Trophoblast cell (in vitro differentiated cells and primary cell): Measurements from ENCODE around the gene GRIN1.

Experiments used
- DNase-seq, 2 donors: peaks; one replicate each; pipeline ENCODE4 v3.0.0-alpha.2; 2016
- H2AFZ ChIP-seq: 2 replicates; pipeline ENCODE4 v1.6.1; 2013; ENCODE audit warnings: low read length, moderate library complexity, mild to moderate bottlenecking; ENCODE audit not compliant: insufficient read depth, poor library complexity
- H2AK5ac ChIP-seq: 2 replicates; pipeline ENCODE4 v1.6.1; 2013; ENCODE audit warnings: mild to moderate bottlenecking, low read length
- H2BK120ac ChIP-seq: 2 replicates; pipeline ENCODE4 v1.6.1; 2013; ENCODE audit warnings: low read length, mild to moderate bottlenecking, moderate library complexity; ENCODE audit not compliant: insufficient read depth, poor library complexity
- H2BK12ac ChIP-seq: 2 replicates; pipeline ENCODE4 v1.6.1; 2013; ENCODE audit warnings: mild to moderate bottlenecking, low read length, moderate library complexity
- H2BK5ac ChIP-seq: 2 replicates; pipeline ENCODE4 v1.6.1; 2013; ENCODE audit warnings: low read length, low read depth, moderate library complexity, mild to moderate bottlenecking; ENCODE audit not compliant: poor library complexity
- H3K14ac ChIP-seq: 2 replicates; pipeline ENCODE4 v1.6.1; 2013; ENCODE audit warnings: mild to moderate bottlenecking, low read length
- H3K18ac ChIP-seq: 2 replicates; pipeline ENCODE4 v1.6.1; 2013; ENCODE audit warnings: mild to moderate bottlenecking, low read length
- H3K23ac ChIP-seq: 2 replicates; pipeline ENCODE4 v1.6.1; 2013; ENCODE audit warnings: low read length
- H3K27ac ChIP-seq: 2 replicates; pipeline ENCODE4 v1.5.1; 2013; ENCODE audit warnings: low read depth, mild to moderate bottlenecking, inconsistent platforms, low read length, moderate library complexity
- H3K27me3 ChIP-seq: 2 replicates; pipeline ENCODE4 v1.6.1; 2013; ENCODE audit warnings: inconsistent platforms, mild to moderate bottlenecking, low read length, moderate library complexity; ENCODE audit not compliant: insufficient read depth
- H3K36me3 ChIP-seq, 2 experiments: 1 replicate in 1 of 2; 2 replicates in 1 of 2; pipeline ENCODE4 v1.6.1; 2013; ENCODE audit warnings: low read length in 2 of 2, mild to moderate bottlenecking in 2 of 2, moderate library complexity in 1 of 2; ENCODE audit not compliant: insufficient read depth in 2 of 2, control insufficient read depth in 1 of 2
- H3K4ac ChIP-seq: 2 replicates; pipeline ENCODE4 v1.6.1; 2013; ENCODE audit warnings: low read depth, mild to moderate bottlenecking, low read length, moderate library complexity
- H3K4me1 ChIP-seq, 2 experiments: 1 replicate in 1 of 2; 2 replicates in 1 of 2; pipeline ENCODE4 v1.6.1; 2013; ENCODE audit warnings: low read length in 2 of 2, mild to moderate bottlenecking in 2 of 2, moderate library complexity in 1 of 2; ENCODE audit not compliant: insufficient read depth in 2 of 2, control insufficient read depth in 1 of 2
- H3K4me2 ChIP-seq: 2 replicates; pipeline ENCODE4 v1.6.1; 2013; ENCODE audit warnings: inconsistent platforms, mild to moderate bottlenecking, low read length, moderate library complexity
- H3K4me3 ChIP-seq: 2 replicates; pipeline ENCODE4 v1.5.1; 2013; ENCODE audit warnings: mild to moderate bottlenecking, low read depth, low read length, inconsistent platforms
- H3K79me1 ChIP-seq: one replicate; pipeline ENCODE4 v1.6.1; 2013; ENCODE audit warnings: low read length
- H3K79me2 ChIP-seq: 2 replicates; pipeline ENCODE4 v1.6.1; 2013; ENCODE audit warnings: low read length, mild to moderate bottlenecking; ENCODE audit not compliant: control insufficient read depth, insufficient read depth, poor library complexity
- H3K9ac ChIP-seq: 2 replicates; pipeline ENCODE4 v1.6.1; 2013; ENCODE audit warnings: mild to moderate bottlenecking, low read length
- H3K9me3 ChIP-seq: 2 replicates; pipeline ENCODE4 v1.6.1; 2013; ENCODE audit warnings: low read depth, mild to moderate bottlenecking, control low read depth, inconsistent platforms, low read length; ENCODE audit not compliant: insufficient read depth
- H4K12ac ChIP-seq: 2 replicates; pipeline ENCODE4 v1.6.1; 2013; ENCODE audit warnings: low read depth, mild to moderate bottlenecking, low read length, moderate library complexity
- H4K8ac ChIP-seq: 2 replicates; pipeline ENCODE4 v1.6.1; 2013; ENCODE audit warnings: low read depth, mild to moderate bottlenecking, low read length, moderate library complexity
- H4K91ac ChIP-seq: one replicate; pipeline ENCODE4 v1.6.1; 2013; ENCODE audit warnings: low read depth, mild to moderate bottlenecking, low read length, moderate library complexity
- WGBS: extraction: QIAGEN DNeasy Blood & Tissue Kit; methylation state at CpG from one replicate; pipeline ENCODE4 v1.1.7; 2013; ENCODE audit warnings: missing lambda C conversion rate; ENCODE audit not compliant: insufficient read length, insufficient coverage; ENCODE audit errors: extremely low coverage; 5-methylcytosine and 5-hydroxymethylcytosine counted together

The GRIN1 gene

DNA sequence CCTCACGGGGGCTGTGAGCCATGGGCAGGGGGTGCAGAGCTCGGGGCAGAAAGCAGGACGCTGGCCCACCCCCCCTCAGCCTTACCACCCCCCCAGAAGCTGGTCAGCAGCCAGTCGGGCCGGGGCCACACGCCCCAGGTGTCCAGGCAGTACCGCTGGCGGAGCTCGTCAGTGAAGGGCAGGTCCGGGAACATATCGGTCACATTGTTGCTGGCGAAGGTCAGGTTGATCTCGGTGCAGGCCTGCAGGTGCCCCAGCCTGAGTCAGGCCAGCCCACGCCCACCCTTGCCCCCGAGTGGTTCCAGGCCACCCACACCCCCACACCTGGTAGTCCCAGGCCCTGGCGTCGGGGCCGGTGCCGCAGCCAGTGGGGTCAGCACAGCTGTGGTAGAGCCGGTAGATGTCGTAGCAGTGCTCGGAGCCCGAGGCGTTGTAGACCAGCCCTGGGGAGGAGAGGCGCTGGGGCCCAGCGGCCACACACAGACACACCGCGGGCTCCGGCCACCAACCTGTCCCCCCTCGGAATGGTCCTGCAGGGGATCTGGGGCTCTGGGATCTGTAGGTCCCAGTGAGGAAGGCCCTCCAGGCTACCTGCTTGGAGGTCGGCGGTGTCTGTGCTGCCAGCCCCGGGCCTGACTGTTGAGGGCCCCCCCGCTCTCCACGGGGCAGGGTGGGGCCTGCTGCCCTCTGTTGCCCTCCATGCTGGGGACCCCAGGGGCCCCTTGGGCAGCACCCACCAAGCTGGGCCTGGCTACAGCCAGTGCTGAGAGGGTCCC, 27.0 kb upstream of the GRIN1 start:
- no CpG with 5 or more reads among the region's 35 CpGs for whole genome bisulfite sequencing
- no peak for DNase-seq
- no peaks in the 10 kb centered on the region for H3K4me1 ChIP-seq
- no peak overlapping the region for H4K12ac ChIP-seq
- no peaks in the 10 kb centered on the region for H3K9me3 ChIP-seq
- H4K91ac ChIP-seq, result no peak overlapping the region
- H3K27me3 ChIP-seq, result peaks cover 24% of the 10 kb centered on the region
- no peak overlapping the region for H2BK5ac ChIP-seq
- no peak overlapping the region for H3K27ac ChIP-seq
- no peak overlapping the region for H4K8ac ChIP-seq
- H3K4ac ChIP-seq, result no peak overlapping the region
- H2BK12ac ChIP-seq, result no peak overlapping the region
- H3K18ac ChIP-seq, result no peak overlapping the region
- H2AFZ ChIP-seq, result no peak overlapping the region
- H3K79me2 ChIP-seq, result no peaks in the 10 kb centered on the region
- H3K9ac ChIP-seq, result no peak overlapping the region
- H3K4me2 ChIP-seq, result no peak overlapping the region
- H2BK120ac ChIP-seq, result no peak overlapping the region
- H3K79me1 ChIP-seq, result no peaks in the 10 kb centered on the region
- H3K4me3 ChIP-seq, result no peak overlapping the region
- peaks cover 26 to 31% of the 10 kb centered on the region in 2 experiments for H3K36me3 ChIP-seq
- no peak overlapping the region for H3K14ac ChIP-seq
- H3K23ac ChIP-seq, result no peak overlapping the region
- no peak overlapping the region for H2AK5ac ChIP-seq

DNA sequence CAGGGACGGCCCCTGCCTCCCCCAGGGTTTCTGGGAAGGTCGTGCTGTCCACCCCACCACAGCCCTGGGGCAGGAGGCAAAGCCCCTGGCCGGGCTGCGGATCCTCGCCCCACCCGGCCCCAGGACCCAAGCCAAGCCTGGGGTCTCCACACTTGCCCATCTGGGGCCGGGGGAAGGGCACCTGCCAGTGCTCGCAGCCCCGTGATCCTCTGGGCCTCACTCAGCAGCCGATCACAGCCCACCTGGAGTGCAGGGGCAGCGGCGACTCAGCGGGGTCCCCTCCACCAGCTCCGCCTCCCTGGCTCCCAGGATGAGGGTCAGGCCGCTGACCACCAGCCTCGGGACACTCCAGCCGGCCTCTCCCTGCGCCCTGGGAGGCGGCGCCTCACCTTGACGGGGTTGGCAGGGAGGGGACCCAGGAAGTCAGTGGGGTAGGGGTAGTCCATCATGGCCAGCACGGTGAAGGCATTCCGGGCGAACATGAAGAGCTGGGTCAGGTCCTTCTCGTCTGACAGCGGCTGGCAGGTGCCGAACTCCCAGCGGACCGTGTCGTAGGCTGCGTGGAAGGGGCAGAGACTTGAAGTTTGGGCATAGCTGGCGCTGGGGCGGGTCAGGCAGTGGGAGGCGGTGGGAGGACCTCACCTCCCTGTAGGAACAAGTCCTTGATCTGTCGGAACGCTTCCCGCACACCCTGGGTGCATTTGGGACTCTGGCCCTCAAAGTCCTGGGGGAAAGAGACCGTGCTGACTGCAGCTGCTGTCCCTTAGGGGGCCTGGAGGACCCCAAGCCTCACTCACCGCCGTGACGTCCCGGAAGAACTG, 26.2 kb upstream of the GRIN1 start:
- H3K27ac ChIP-seq, result no peak overlapping the region
- H3K4ac ChIP-seq, result no peak overlapping the region
- H2BK5ac ChIP-seq, result no peak overlapping the region
- H3K36me3 ChIP-seq, result peaks cover 18 to 23% of the 10 kb centered on the region in 2 experiments
- no peaks in the 10 kb centered on the region for H3K79me2 ChIP-seq
- no peaks in the 10 kb centered on the region for H3K79me1 ChIP-seq
- no peaks in the 10 kb centered on the region for H3K9me3 ChIP-seq
- no peak overlapping the region for H2AFZ ChIP-seq
- no peak overlapping the region for H4K8ac ChIP-seq
- H2AK5ac ChIP-seq, result no peak overlapping the region
- peaks cover 24% of the 10 kb centered on the region for H3K27me3 ChIP-seq
- H3K23ac ChIP-seq, result no peak overlapping the region
- no peak overlapping the region for H3K4me2 ChIP-seq
- H2BK12ac ChIP-seq, result no peak overlapping the region
- no peak overlapping the region for H4K91ac ChIP-seq
- no CpG with 5 or more reads among the region's 42 CpGs for WGBS
- no peak overlapping the region for H3K4me3 ChIP-seq
- H2BK120ac ChIP-seq, result no peak overlapping the region
- H3K9ac ChIP-seq, result no peak overlapping the region
- H3K14ac ChIP-seq, result no peak overlapping the region
- no peak overlapping the region for H4K12ac ChIP-seq
- no peaks in the 10 kb centered on the region for H3K4me1 ChIP-seq
- H3K18ac ChIP-seq, result no peak overlapping the region
- DNase-seq, result no peak

DNA sequence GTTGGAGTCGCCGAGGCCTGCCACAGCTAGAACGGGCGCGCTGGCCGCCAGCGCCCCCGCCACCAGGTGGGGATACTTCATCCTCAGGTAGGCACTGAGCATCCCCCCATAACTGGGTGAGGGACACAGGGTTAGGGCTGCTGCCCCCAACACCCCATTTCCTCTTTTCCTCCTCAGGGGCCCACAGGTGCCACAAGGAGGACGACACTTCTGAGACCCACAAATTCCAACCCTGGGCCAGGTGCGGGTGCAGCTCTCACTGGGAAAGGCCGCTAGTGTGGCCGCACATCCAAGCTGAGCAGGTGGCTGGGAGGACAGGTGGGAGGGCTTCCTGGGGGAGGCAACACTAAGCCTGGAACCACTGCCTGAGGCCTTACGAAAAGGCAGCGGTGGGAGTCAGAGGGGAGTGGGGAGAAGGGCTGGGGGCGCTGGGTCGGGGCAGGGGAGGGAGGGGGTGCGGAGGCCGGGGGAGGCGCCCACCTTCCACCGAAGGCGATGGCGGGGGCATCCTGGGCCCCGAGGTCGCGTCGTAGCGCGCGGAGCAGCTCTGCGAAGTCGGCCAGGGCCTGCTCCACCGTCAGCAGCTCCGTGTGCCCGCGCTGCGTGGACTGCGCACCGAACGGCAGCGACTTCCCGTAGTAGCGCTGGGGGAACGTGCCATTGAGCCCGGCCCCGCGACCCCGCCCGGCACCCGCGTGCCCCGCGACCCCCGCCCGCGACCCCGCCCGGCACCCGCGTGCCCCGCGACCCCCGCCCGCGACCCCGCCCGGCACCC, 25.4 kb upstream of the GRIN1 start:
- Histone ChIP-seq H4K91ac (no peak overlapping the region), H4K12ac (no peak overlapping the region), H3K4me3 (no peak overlapping the region), H3K18ac (no peak overlapping the region), H2BK5ac (no peak overlapping the region), H3K79me2 (no peaks in the 10 kb centered on the region), H3K23ac (no peak overlapping the region), H3K79me1 (no peaks in the 10 kb centered on the region), H2AFZ (no peak overlapping the region), H4K8ac (no peak overlapping the region), H3K27ac (no peak overlapping the region), H3K14ac (no peak overlapping the region), H3K4me2 (no peak overlapping the region), H2BK12ac (no peak overlapping the region), H3K4ac (no peak overlapping the region), H2AK5ac (no peak overlapping the region), H3K4me1 (no peaks in the 10 kb centered on the region), H3K36me3 (peaks cover 11 to 15% of the 10 kb centered on the region in 2 experiments), H3K27me3 (peaks cover 24% of the 10 kb centered on the region), H3K9me3 (no peaks in the 10 kb centered on the region), H2BK120ac (no peak overlapping the region), H3K9ac (no peak overlapping the region)
- no CpG with 5 or more reads among the region's 66 CpGs for WGBS
- DNase-seq, result peak in 1 of 2 donors; percentile 30

DNA sequence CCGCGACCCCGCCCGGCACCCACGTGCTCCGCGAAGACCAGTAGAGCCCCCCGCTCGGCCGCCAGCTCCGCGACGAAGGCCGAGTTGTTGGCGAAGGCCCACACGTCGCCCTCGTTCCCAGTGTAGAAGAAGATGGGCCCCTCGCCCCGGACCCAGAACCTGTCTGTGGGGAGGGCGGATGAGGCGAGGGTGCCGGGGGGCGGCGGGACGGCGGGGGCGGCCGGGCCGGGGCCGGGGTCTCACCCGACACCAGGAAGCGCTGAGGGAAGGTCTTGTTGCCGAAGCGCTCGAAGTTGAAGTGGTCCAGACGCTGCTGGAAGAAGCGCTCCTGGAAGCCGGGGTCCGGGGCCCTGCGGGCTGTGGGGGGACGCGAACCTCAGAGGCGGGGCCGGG, 24.7 kb upstream of the GRIN1 start:
- peaks cover 24% of the 10 kb centered on the region for H3K27me3 ChIP-seq

More for the DNA sequence above, 24.7 kb upstream of the GRIN1 start:
- WGBS, result no CpG with 5 or more reads among the region's 45 CpGs
- no peak overlapping the region for H3K18ac ChIP-seq
- H3K79me1 ChIP-seq, result no peaks in the 10 kb centered on the region
- H2BK120ac ChIP-seq, result no peak overlapping the region
- no peak overlapping the region for H2BK5ac ChIP-seq
- H3K27ac ChIP-seq, result no peak overlapping the region
- no peak overlapping the region for H3K4ac ChIP-seq
- peaks cover 5 to 9% of the 10 kb centered on the region in 2 experiments for H3K36me3 ChIP-seq
- no peak overlapping the region for H3K23ac ChIP-seq
- H3K4me2 ChIP-seq, result peak overlapping the region; percentile 59
- H3K9ac ChIP-seq, result no peak overlapping the region
- H3K4me3 ChIP-seq, result no peak overlapping the region
- no peaks in the 10 kb centered on the region for H3K9me3 ChIP-seq
- no peak overlapping the region for H2AK5ac ChIP-seq
- H2AFZ ChIP-seq, result no peak overlapping the region
- no peak overlapping the region for H4K8ac ChIP-seq
- no peak overlapping the region for H4K12ac ChIP-seq
- H3K14ac ChIP-seq, result no peak overlapping the region
- H4K91ac ChIP-seq, result no peak overlapping the region
- no peaks in the 10 kb centered on the region for H3K4me1 ChIP-seq
- DNase-seq, result no peak
- H3K79me2 ChIP-seq, result no peaks in the 10 kb centered on the region
- no peak overlapping the region for H2BK12ac ChIP-seq
